ENCODE measurements around the gene NPHP4. TPM values are rescaled to one million over a fixed set of nuclear protein-coding genes. Genes with fewer than 3 reads are reported as not detected.

The NPHP4 gene
- total RNA-seq, 1 donor from 2014 or later = 12.1 TPM

DNA sequence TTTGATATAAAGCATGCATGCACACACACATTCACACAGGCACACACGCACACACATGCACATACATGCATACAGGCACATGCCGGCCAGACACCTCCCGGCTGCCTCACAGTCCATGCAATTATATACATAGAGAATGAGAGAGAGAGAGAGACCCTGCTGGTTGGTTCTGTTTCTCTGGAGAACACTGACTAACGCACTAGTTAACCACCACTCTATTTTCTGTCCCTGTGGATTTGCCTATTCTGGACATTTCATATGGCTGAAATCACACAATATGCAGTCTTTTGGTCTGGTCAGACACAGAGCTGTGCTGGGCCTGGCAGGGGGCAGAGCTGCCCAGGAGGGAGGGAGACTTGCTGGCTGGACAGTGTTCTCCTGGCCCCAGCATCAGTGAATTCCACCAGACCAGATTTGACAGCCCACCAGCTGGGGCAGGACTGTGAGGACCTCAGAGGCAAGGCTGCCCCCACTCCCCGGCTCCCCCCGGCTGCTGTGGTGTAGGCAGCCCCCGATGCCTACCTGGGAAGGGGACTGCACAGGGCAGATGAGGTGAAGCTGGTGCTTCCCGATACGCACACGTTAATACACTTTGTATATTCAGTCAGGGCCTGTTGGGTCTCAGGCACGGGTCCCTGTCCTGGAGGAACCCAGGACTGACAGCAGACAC, 152.2 kb downstream of the NPHP4 start:
- no peak for DNase-seq (ENCODE audit: extremely low read depth, low read depth, low spot score)

DNA sequence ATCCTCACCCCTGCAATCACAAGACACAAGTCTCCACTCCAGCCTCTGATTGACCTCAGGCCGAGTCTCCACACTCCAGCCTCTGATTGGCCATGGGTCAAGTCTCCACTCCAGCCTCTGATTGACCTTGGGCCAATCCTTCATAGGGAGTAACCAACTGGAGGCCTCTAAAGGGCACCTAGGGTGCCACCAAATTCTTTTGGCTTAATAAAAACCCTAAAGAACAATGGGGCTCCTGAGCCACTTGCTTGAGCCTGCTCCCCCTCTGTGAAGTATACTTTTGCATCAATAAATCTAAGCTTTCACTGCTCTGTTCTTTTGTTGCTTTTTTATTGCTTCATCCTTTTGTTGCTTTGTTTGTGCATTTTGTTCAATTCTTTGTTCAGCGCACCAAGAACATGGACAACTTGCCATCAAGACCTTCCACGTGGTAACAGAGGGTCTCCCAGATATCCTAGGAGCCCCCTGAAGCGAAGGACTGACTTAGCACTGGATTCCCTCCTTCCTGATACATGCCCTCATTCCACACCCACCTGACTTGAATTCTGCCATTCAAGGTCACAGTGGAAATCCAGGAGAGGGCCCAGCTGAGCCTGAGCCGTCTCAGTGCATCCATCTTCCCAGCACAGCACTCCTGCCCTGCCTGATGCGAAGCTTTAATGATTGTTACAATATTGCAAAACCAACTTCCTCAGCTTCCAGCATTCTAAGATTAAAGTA, 152.9 kb downstream of the NPHP4 start:
- DNase-seq (ENCODE audit: extremely low read depth, low read depth, low spot score) = no peak

- no peak for DNase-seq (ENCODE audit: extremely low read depth, low read depth, low spot score)
Measured at GRCh38 chr1:5837976-5838653, 154.1 kb downstream of the NPHP4 start.

GRCh38 chr1:5836776-5837440, 155.3 kb downstream of the NPHP4 start:
- DNase-seq (ENCODE audit: extremely low read depth, low read depth, low spot score) = no peak

DNA sequence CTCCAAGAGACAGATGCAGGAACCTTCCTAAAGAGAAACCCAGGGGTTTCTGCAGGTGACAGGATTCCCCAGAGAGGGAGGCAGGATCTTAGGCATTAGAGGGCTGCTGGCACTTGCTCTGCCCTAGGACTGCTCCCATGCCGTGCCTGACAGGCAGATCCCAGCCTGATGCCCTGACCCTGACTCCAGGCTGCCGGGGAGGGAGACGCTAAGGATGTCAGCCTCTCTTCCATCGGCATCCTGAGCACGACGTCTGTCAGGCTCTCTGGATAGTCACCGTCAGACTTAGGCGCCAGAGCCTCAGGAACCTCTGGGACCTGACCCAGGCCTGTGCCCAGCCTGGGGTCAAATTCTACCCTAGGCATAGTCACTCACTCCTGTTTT, 157.1 kb downstream of the NPHP4 start:
- no peak for DNase-seq (ENCODE audit: extremely low read depth, low read depth, low spot score)

DNA sequence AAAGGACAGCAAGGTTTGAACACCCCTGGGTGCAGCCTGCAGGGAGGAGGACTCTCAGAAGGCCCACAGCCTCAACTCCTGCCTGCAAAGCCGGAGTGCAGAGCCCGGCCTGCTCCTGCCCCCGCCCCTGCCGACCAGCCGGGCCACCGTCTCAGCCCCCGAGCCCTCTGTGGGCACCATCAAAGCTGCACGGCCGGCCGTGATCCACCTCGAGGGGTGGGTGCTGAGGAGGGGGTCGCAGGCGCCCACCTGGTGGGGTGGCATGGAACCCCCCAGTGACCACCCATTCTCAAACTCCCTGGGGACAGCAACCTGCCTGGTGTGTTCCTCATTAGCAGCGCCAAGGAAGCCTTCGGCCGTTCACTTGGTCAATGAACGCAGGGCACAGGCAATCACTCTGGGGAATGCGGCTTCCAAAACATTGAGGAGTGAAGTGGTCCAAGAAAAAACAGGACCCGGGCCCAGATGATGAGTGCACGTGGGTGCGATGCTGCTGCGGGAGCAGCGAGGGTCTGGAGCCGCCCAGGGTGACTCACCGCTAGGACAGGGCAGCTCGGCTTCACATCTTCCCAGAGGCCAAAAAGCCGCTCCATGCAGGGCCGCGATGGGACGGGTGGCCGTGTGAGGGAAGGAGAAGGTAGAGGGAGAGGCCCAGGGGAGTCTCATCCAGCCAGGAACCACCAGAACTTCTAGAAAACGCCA, 157.6 kb downstream of the NPHP4 start:
- DNase-seq (ENCODE audit: extremely low read depth, low read depth, low spot score) = no peak

- no peak for DNase-seq (ENCODE audit: extremely low read depth, low read depth, low spot score)
Measured at GRCh38 chr1:5833911-5834310, 158.3 kb downstream of the NPHP4 start.

DNA sequence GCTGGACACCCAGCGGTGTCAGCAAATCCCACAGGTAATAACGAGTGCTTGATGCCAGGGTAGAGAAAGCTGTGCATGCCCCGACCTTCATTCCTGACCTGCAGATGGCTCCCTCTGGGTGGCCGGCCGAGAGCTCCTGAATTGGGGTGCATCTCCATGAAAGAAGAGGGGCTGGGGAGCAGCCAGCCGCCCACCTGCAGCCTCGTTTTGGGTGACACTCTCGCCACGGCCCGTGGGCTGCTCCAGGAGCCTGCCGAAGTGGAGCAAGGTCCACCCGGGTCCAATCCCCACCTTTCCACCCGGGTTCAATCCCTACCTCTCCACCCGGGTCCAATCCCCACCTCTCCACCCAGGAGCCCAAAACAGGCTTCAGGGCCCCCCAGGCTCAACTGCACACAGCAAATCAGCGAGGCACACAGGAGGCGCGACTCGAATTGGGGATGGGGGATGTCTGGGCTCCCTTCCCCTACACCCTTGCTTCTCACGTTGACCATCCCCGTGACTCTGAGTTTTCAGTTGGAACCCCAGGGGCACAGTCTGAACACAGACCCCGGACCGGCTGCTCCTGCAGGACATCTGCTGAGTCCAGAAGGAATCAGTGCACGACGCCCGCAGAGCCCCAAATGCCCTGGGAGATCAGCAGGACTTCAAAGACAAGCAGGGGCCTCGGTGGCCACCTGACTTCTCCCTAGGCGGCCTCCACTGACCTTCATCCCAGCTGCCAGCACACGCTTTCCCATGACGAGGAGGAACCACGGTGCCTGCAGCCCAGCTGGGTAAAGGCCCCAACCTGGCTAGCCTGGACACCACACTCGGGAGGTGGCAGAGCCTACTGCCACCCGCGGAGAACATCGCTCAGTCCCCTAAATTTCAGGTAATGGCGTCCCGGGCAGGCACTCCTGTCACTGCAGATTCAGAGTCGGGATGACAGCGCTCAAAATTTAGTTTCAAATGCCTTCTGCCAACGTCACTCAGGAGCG, 159.0 kb downstream of the NPHP4 start:
- no peak for DNase-seq (ENCODE audit: extremely low read depth, low read depth, low spot score)

GRCh38 chr1:5831600-5832335, 160.5 kb downstream of the NPHP4 start:
- no peak for DNase-seq (ENCODE audit: extremely low read depth, low read depth, low spot score)

DNA sequence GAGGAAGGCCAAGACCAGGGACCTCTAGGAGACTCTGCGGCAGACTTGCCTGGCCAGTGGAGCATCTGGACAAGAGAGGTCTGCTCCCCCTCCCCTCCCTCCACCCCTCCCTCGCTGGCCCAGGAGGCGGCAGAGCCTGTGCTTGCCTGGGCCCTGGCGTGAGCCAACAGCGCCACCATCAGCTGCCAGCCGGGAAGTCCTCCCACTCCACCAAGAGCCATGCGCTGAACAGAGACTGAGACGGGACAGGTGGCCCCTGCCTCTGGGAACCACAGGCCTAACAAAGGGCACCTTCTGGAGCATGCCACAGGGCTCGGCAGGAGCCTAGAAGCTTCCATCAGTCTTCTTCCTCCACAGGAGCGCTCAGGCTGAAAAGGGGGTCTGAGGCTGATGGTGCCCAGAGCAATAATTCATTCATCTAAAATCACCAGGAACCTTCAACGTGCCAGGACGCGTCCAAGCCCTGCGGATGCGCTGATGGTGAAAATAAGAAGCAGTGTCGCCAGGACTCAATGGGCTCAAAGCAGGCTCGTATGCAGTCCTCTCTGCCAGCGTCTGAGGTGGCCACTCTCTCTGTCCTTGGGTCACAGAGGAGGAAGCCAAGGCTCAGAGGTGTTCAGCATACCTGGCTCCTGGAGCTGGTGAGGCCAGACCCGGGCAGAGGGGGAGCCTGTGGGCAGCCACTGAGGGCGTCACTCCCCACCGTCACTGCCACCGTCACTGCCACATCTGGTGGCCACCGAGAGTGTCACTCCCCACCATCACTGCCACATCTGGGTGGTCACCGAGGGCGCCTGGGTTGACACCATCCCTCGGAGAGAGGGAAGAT, 161.2 kb downstream of the NPHP4 start:
- DNase-seq (ENCODE audit: extremely low read depth, low read depth, low spot score) = no peak

DNA sequence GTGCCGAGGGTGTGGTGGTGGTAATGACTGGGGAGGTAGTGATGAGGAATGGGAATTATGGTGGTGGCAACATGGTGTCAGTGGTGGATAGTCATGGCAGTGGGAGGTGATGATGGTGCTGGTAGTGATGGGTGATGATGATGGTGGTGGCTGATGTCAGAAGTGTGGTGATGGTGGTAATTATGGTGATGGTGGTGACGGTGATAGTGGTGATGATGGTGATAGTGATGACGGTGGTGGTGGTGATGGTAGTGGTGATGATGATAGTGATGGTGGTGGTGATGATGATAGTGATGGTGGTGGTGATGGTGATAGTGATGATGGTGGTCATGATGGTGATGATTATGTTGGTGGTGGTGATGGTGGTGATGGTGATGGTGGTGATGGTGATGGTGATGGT, 162.8 kb downstream of the NPHP4 start:
- no peak for DNase-seq (ENCODE audit: extremely low read depth, low read depth, low spot score)

- DNase-seq (ENCODE audit: extremely low read depth, low read depth, low spot score) = no peak
Measured at GRCh38 chr1:5828308-5828935, 163.8 kb downstream of the NPHP4 start.

DNA sequence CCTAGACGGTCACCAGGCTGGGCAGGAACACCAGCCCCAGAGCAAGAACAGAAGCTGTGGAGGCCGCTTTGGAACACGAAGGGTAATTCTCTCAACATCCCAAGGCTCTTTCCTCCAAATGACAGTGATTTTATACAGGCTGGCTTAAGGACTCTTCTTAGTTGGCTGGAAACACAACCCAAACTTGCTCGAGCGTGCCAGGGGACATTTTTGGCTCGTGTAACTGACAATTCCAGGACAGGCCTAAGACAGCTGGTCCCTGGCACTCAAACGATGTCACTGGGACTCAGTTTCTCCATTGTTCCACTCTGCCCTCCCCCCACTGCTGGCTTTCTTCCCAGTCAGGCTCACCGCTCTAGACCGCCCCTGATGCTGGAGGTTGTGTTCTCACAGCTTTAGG, 164.7 kb downstream of the NPHP4 start:
- DNase-seq (ENCODE audit: extremely low read depth, low read depth, low spot score) = no peak

DNA sequence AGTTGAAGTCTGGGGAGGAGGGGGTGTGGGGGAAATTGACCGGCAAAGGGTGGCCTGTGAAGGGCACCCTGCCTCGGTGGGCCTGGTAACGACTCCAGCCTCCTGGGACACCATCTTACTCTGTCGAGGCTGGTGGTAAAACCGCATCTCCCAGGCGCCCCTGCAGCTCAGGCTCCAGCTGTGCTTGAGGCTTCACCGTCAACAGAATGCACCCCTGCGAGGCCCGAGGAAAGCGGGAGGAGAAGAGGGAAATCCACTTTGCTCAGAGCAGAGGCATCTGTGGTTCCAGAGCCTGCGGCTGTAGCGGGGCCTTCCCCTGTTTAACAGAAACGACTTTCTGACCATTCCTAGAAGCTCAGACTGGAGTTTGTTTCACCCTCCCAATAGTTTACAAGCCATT, 165.6 kb downstream of the NPHP4 start:
- no peak for DNase-seq (ENCODE audit: extremely low read depth, low read depth, low spot score)

GRCh38 chr1:5822726-5823125, 169.5 kb downstream of the NPHP4 start:
- DNase-seq (ENCODE audit: extremely low read depth, low read depth, low spot score) = no peak

DNA sequence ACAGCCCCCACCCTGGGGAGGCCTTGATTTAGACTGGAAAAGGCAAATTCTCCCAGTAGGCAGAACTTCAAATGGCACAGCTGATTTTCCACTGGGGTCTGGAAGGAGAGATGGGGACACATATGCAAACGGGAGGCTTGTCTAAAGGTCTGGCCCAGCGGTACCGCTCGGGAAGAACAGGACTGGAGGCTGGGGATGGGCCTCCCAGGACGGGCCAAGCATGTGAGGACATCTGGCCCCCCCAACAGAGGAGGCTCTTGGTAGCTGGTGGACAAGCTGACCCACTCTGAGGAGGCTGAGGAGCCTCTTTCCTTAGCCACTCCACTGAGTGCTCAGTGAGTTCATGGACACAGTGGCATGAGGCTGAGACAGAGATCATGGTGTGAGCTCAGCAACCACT, 170.0 kb downstream of the NPHP4 start:
- DNase-seq (ENCODE audit: extremely low read depth, low read depth, low spot score) = no peak

DNA sequence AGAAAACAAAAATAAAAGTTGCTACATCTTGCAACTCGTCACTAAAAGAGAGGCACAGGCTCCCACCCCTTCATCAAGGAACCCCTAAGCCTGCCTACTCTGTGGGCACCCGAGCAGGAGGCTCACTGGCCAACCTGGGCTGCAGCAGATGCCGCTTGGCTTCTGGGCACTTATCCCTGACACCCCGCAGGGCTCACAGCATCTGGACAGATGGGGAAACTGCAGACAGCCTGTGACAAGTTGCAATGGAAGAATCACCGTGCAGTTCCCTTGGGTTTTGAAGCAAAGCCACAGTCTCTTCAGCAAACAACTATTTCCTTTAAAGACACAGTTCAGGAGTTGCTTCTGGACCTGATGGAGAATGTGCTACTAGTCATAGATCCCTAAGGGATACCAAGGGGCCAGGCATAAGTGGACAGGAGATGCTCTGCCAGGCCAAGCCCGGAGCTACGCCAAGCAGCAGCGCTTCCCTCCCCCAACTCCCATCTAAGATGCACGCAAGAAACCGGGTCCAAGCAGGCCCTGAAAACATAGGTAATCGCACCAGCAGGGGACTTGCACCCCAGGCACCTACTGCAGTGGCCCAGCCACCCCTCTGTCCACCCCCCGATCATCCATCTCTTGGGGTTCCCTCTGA, 170.6 kb downstream of the NPHP4 start:
- DNase-seq (ENCODE audit: extremely low read depth, low read depth, low spot score) = no peak
